Neuronal stem cell (in vitro differentiated cells): ENCODE results near the gene PPP1R13L. TPM values are rescaled to one million over a fixed set of nuclear protein-coding genes. Genes with fewer than 3 reads are reported as not detected.

Source experiments
- DNase-seq: peaks from one replicate; pipeline ENCODE4 v3.0.0-alpha.2; 2013; ENCODE audit warnings: low spot score
- H2AFZ ChIP-seq: one replicate; pipeline ENCODE4 v1.6.1; 2013; ENCODE audit warnings: mild to moderate bottlenecking, low read length, inconsistent platforms
- H2AK5ac ChIP-seq: 2 replicates; pipeline ENCODE4 v1.6.1; 2013; ENCODE audit warnings: low read depth, mild to moderate bottlenecking, inconsistent platforms, low read length, moderate library complexity, mixed read lengths
- H2BK120ac ChIP-seq: 2 replicates; pipeline ENCODE4 v1.6.1; 2013; ENCODE audit warnings: low read depth, mild to moderate bottlenecking, inconsistent platforms, low read length, moderate library complexity, mixed read lengths
- H2BK12ac ChIP-seq: one replicate; pipeline ENCODE4 v1.6.1; 2013; ENCODE audit warnings: low read length, inconsistent platforms
- H2BK15ac ChIP-seq: 2 replicates; pipeline ENCODE4 v1.6.1; 2013; ENCODE audit warnings: mild to moderate bottlenecking, low read length, inconsistent platforms, mixed read lengths
- H2BK5ac ChIP-seq: one replicate; pipeline ENCODE4 v1.6.1; 2013; ENCODE audit warnings: inconsistent platforms, mild to moderate bottlenecking, low read length, moderate library complexity
- H3K14ac ChIP-seq: one replicate; pipeline ENCODE4 v1.6.1; 2013; ENCODE audit warnings: low read length, inconsistent platforms
- H3K18ac ChIP-seq: 2 replicates; pipeline ENCODE4 v1.6.1; 2013; ENCODE audit warnings: low read length, inconsistent platforms
- H3K23ac ChIP-seq: 2 replicates; pipeline ENCODE4 v1.6.1; 2013; ENCODE audit warnings: low read depth, mild to moderate bottlenecking, mixed read lengths, low read length, inconsistent platforms; ENCODE audit not compliant: poor library complexity
- H3K27ac ChIP-seq: replicated peaks from 3 replicates; pipeline ENCODE4 v1.5.1; 2013; ENCODE audit warnings: low read length, inconsistent platforms
- H3K27me3 ChIP-seq, 3 experiments: 2 replicates each; pipeline ENCODE4 v1.6.1; 2013; ENCODE audit warnings: low read length in 3 of 3, mild to moderate bottlenecking in 2 of 3, inconsistent platforms in 1 of 3, low read depth in 1 of 3, mixed read lengths in 1 of 3, moderate library complexity in 1 of 3; ENCODE audit not compliant: control insufficient read depth in 3 of 3, insufficient read depth in 3 of 3
- H3K36me3 ChIP-seq, 2 donors: replicated peaks in 1 of 2; 2 replicates each; pipeline ENCODE4 v1.6.1; 2013; ENCODE audit warnings: low read length in 2 of 2; ENCODE audit not compliant: control insufficient read depth in 2 of 2, insufficient read depth in 2 of 2
- H3K4ac ChIP-seq: 2 replicates; pipeline ENCODE4 v1.6.1; 2013; ENCODE audit warnings: inconsistent platforms, mild to moderate bottlenecking, low read length, moderate library complexity
- H3K4me1 ChIP-seq, 2 donors: 1 replicate in 1 of 2; 2 replicates in 1 of 2; pipeline ENCODE4 v1.6.1; 2013; ENCODE audit warnings: low read length in 2 of 2, low read depth in 1 of 2; ENCODE audit not compliant: control insufficient read depth in 2 of 2, insufficient read depth in 1 of 2
- H3K4me2 ChIP-seq: one replicate; pipeline ENCODE4 v1.6.1; 2013; ENCODE audit warnings: mild to moderate bottlenecking, low read length, inconsistent platforms; ENCODE audit not compliant: insufficient read depth, poor library complexity, severe bottlenecking
- H3K4me3 ChIP-seq, 2 donors: 2 replicates each; pipeline ENCODE4 v1.5.1; 2013; ENCODE audit warnings: low read length in 2 of 2, mild to moderate bottlenecking in 2 of 2, inconsistent platforms in 1 of 2, moderate library complexity in 1 of 2
- H3K79me1 ChIP-seq: one replicate; pipeline ENCODE4 v1.6.1; 2013; ENCODE audit warnings: low read depth, mild to moderate bottlenecking, inconsistent platforms, low read length, moderate library complexity
- H3K9ac ChIP-seq: one replicate; pipeline ENCODE4 v1.6.1; 2013; ENCODE audit warnings: mild to moderate bottlenecking, low read depth, low read length, inconsistent platforms; ENCODE audit not compliant: poor library complexity
- H3K9me3 ChIP-seq, 2 donors: replicated peaks in 1 of 2; 2 replicates each; pipeline versions ENCODE3 to v1.6.1; 2013; ENCODE audit warnings: low read length in 2 of 2, mild to moderate bottlenecking in 2 of 2, inconsistent platforms in 1 of 2, low read depth in 1 of 2, mixed read lengths in 1 of 2, moderate library complexity in 1 of 2; ENCODE audit not compliant: control insufficient read depth in 2 of 2, insufficient read depth in 1 of 2
- H4K8ac ChIP-seq: one replicate; pipeline ENCODE4 v1.6.1; 2013; ENCODE audit warnings: low read depth, mild to moderate bottlenecking, inconsistent platforms, low read length, moderate library complexity
- H4K91ac ChIP-seq: one replicate; pipeline ENCODE4 v1.6.1; 2013; ENCODE audit warnings: low read length, low read depth, mild to moderate bottlenecking, inconsistent platforms; ENCODE audit not compliant: poor library complexity
- WGBS, 2 donors: extraction: QIAGEN DNeasy Blood & Tissue Kit; methylation state at CpG; one replicate each; pipeline ENCODE4 v1.1.7; 2013; ENCODE audit warnings: missing lambda C conversion rate in 2 of 2, mixed read lengths in 1 of 2; ENCODE audit not compliant: insufficient read length in 2 of 2, insufficient replicate concordance in 1 of 2; ENCODE audit errors: extremely low coverage in 2 of 2; 5-methylcytosine and 5-hydroxymethylcytosine counted together
- small RNA-seq: library from polyadenylated mRNA; stranded (forward); fragments of <200 nt; extraction: miRNeasy Mini kit (QIAGEN cat#:217004); gene quantifications from one replicate; pipeline ENCODE3, GENCODE V24; 2013; ENCODE audit not compliant: insufficient read depth

The PPP1R13L gene

GRCh38 chr19:45333609-45334303 lies 71.1 kb downstream of the PPP1R13L start:
- DNase-seq = no peak
- H2BK12ac ChIP-seq = no peak overlapping the region
- no peak overlapping the region for H3K4me3 ChIP-seq
- H3K4me1 ChIP-seq = no peaks in the 10 kb centered on the region
- no peaks in the 10 kb centered on the region for H3K36me3 ChIP-seq
- H3K27ac ChIP-seq = no peak overlapping the region
- H3K9me3 ChIP-seq = no peaks in the 10 kb centered on the region
- no CpG with 5 or more reads among the region's 10 CpGs for WGBS, 2 donors
- H2BK5ac ChIP-seq = no peak overlapping the region
- H3K4me2 ChIP-seq = no peak overlapping the region
- H3K27me3 ChIP-seq = peaks cover 0 to 5% (median 0%) of the 10 kb centered on the region in 3 experiments
- H3K14ac ChIP-seq = no peak overlapping the region
- H2BK15ac ChIP-seq = no peak overlapping the region
- no peak overlapping the region for H3K9ac ChIP-seq
- no peak overlapping the region for H3K4ac ChIP-seq
- H4K8ac ChIP-seq = no peak overlapping the region
- no peak overlapping the region for H3K23ac ChIP-seq
- no peak overlapping the region for H2BK120ac ChIP-seq
- H3K79me1 ChIP-seq = no peaks in the 10 kb centered on the region
- no peak overlapping the region for H2AK5ac ChIP-seq
- no peak overlapping the region for H4K91ac ChIP-seq
- no peak overlapping the region for H2AFZ ChIP-seq
- H3K18ac ChIP-seq = no peak overlapping the region

GRCh38 chr19:45331411-45331810 lies 73.5 kb downstream of the PPP1R13L start:
- Histone ChIP-seq H3K4me1 (no peaks in the 10 kb centered on the region), H2BK5ac (no peak overlapping the region), H3K79me1 (no peaks in the 10 kb centered on the region), H4K8ac (no peak overlapping the region), H3K4me2 (no peak overlapping the region), H3K36me3 (no peaks in the 10 kb centered on the region), H3K9me3 (no peaks in the 10 kb centered on the region), H2BK15ac (no peak overlapping the region), H2BK120ac (no peak overlapping the region), H2AFZ (no peak overlapping the region), H3K27me3 (no peaks in the 10 kb centered on the region), H3K4me3 (no peak overlapping the region), H4K91ac (no peak overlapping the region), H3K27ac (no peak overlapping the region), H3K23ac (no peak overlapping the region), H3K4ac (no peak overlapping the region), H2AK5ac (no peak overlapping the region), H2BK12ac (no peak overlapping the region), H3K14ac (no peak overlapping the region), H3K18ac (no peak overlapping the region), H3K9ac (no peak overlapping the region)
- DNase-seq = no peak
- WGBS, 2 donors = no CpG with 5 or more reads among the region's 7 CpGs

Small RNAs within 50 kb of the gene (small RNA-seq; reads per million reads assigned to genes)
- not detected for gene MIR6088
